OCI-M1 (cell line): ENCODE data around the gene CCDC32.

ENCODE experiments used
- DNase-seq: peaks from one replicate; lab custom pipeline; 2025; lab: John Stamatoyannopoulos, UW

The CCDC32 gene

DNA sequence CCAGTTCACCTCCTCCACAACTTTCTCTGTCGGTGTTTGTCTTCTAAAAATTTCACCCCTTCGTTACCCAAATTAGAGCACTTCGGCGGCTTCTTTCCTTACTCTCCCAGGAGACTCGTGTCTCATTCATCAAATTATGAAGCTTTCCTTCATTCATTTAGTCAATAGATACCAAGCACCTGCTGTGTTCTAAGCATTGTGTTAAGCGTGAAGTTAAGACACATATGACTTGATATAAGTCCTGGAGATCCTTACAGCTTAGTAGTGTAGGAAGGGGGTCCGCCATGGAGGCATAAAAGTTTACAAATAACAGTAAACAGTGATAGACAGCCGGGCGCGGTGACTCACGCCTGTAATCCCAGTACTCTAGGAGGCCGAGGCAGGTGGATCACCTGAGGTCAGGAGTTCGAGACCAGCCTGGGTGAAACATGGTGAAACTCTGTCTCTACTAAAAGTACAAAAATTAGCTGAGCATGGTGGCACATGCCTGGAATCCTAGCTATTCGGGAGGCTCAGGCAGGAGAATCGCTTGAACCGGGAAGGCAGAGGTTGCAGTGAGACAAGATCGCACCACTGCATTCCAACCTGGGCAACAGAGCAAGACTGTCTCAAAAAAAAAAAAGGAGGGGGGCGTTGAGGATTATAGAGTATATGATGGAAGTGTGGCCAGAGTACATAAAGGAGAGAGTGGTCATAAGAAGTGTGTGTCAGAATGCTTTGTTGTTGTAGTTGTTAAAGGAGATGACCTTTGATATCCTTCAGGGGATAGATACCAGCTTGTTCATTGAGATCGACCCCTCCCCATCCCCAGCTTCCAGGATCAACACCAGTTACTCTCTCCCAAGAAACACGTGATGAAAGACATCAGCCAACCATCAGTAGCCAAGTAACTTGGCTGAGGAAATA lies 744 bp upstream of the CCDC32 start:
- no peak for DNase-seq

DNA sequence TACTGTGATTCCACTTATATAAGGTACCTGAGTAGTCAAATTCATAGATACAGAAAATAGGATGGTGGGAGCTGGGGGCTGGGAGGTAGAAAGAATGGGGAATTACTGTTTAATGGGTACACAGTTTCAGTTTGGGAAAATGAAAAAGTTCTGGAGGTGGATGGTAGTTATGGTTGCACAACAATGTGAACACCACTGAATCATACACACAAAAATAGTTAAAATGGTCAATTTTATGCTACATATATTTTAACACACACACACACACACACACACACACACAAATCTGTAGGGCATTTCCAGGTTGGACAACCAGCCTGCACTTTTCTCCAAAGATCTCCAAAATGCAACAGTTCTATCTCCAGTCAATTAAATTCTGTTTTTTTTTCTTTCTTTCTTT lies 1.4 kb downstream of the CCDC32 start:
- DNase-seq, result no peak

DNA sequence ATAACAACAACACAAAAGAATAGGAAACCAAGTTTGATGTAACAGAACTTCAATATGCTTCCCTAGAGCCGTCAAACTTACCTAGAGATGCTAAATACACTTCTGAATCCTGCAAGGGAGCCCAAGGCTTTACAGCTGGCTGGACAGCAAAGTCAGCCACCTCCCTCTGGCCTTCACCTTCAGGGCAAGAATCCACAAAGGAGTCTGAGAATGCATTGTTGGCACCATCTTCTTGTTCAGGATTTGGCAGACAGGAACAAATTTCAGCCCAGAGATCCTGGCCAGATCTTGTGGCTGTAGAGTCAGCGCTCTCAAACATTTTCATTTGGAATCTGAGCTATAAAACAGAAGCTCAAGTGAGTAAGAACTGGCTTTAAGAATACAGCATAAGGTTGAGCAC lies 2.2 kb downstream of the CCDC32 start:
- no peak for DNase-seq

DNA sequence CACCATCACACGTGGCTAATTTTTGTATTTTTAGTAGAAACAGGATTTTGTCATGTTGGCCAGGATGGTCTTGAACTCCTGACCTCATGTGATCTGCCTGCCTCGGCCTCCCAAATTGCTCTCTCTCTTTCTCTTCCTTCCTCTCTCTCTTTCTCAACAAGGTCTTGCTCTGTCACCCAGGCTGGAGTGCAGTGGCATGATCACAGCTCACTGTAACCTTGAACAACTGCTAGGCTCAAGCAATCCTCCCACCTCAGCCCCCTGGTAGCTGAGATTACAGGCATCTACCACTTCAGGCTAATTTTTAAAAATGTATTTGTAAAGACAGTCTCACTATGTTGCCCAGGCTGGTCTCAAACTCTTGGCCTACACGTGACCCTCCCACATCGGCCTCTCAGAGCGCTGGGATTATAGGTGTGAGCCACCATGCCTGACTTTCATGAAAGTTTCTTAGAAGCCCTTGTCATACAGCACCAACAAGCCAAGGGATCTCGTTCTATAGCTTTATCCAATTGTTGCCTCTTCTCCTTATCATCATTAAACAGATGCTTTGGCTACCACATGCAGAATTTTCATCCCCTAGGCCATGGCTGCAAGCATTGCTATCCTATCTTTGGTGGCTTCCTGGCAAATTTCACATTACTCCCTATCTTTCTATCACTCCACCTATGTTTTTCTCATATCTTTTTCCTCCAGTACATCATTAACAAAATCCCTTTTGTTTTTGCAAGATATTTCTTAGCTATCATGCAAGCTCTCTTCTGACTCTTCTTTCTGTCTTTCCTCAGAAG lies 5.7 kb downstream of the CCDC32 start:
- DNase-seq, result peak; percentile 95

DNA sequence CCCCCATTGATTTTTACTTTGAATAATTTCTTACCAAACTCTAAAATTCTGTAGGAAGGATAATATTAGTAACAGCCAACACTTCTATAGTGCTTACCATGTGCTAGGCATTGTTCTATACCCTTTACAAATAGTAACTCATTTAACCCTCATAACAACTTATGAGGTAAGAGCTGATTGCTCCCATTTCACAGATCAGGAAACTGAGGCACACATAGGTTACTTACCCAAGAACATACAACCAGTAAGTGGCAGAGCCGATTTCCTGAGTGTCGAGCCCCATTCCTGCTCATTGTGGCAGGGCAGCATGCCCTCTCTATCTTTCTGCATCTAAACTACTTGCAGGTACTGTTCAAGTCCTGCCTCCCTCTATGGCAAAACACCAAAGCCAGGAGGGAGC lies 9.0 kb downstream of the CCDC32 start:
- DNase-seq, result no peak

DNA sequence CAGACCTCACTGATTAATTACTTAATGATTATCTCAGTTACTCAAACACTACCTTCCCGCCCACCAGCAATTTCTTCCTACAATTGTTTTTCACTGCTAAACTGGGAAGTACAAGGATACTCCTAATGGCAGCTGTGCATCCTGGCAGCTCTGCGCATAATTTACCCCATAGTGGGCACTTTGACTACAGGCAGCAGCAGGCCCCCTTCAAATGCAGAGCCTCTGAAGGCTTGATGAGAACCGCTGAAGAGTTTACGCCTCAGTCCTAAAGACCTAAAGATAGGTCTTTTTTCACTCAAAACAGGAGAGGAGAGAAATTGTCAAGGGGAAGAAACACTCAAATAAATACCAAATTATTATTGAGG lies 10.7 kb downstream of the CCDC32 start:
- no peak for DNase-seq

DNA sequence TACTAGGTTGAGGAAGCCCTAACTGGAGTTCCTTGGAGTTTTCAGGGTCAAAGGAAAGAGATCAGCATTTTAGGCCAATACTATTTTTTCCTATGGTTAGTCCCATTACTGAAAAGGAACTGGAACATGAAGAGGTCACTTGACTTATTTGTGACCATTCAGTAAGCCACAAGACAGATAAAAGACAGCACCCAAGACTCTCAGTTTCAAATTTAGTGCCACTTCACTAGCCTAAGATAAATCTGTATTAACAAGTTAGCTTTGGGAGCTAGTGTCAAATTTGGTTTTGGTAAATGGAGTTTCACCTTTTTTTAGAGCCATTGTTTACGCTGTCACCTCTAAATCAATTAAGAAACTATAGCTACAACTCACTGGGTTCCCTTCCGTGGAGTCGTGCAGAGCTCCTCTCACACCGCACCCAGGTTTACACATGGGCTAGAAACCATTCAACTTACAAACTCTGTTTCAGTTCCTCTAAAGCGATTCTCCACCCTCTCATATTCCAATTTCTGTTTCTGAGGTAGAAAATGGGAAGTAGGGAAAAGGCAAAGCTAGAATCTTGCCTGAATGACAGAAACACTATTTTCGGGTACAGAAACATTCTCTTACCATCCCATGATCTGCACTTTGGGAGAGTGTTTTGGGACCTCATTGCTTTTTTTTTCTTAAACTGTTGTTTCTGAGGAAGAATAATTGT lies 14.4 kb downstream of the CCDC32 start:
- DNase-seq, result no peak

DNA sequence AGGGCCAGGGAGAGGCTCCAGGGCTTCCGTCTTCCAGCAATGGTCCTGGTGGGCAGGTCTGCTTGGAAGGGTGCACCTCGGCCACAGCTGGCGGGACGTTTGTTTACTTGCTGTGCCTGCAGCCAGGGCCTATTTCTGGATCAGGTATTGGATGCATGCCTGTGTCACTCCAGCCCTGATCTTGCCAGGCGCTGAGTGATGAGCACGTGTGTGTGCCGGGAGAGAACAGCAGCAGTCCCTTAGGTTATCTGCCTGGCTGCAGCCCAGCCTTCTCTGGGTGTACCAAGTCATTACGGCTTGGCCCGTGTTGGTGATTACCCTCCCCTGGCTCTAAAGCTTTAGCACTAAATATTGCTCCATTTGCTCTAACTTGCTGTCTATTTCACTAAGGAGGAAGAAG lies 14.9 kb downstream of the CCDC32 start:
- DNase-seq, result no peak

- DNase-seq, result no peak
Observed at GRCh38 chr15:40548610-40549009, 16.2 kb downstream of the CCDC32 start.

- no peak for DNase-seq
Observed at GRCh38 chr15:40545457-40545856, 19.4 kb downstream of the CCDC32 start.

- no peak for DNase-seq
Observed at GRCh38 chr15:40543631-40544294, 21.1 kb downstream of the CCDC32 start.

GRCh38 chr15:40543082-40543481 lies 21.8 kb downstream of the CCDC32 start:
- DNase-seq, result no peak

GRCh38 chr15:40538976-40539375 lies 25.9 kb downstream of the CCDC32 start:
- DNase-seq, result no peak

- no peak for DNase-seq
Observed at GRCh38 chr15:40536501-40536900, 28.3 kb downstream of the CCDC32 start.

GRCh38 chr15:40534371-40534770 lies 30.5 kb downstream of the CCDC32 start:
- DNase-seq, result peak; percentile 46

- no peak for DNase-seq
Observed at GRCh38 chr15:40533763-40534364, 31.0 kb downstream of the CCDC32 start.

GRCh38 chr15:40528801-40529200 lies 36.0 kb downstream of the CCDC32 start:
- DNase-seq, result no peak

DNA sequence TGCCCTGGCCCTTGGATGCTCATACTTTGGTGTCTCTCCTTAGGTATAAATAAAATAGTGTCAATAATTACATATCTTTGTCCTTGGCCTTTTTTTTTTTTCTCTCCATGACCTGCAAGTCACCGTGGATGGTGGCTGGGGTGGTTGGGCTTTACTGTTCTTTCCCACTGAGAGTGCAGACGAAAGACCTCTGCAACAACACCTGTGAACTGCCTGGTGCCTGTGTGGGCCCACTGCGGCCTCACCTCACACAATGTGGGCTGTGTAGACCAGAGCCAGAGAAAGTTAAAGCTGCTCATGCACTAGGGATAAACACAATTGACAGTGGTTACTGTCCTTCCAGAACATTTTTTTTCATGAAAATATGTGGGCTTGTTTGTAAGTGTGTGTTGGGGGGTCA lies 39.0 kb downstream of the CCDC32 start:
- DNase-seq, result no peak

DNA sequence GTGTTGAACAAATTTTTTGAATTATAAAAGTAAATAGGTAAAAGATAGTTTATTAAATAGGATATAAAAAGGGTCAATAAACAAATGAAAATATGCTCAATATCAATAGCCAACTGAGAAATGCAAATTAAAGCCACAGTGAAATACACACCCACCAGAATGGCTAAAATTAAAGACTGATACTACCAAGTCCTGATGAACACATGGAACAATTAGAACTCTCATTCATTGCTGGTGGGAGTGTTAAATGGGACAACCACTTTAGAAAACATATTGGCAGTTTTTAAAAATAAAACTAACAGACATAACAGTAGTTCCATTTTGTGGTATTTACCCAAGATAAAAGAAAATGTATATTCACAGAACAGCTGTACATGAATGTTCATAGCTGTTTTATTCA lies 41.2 kb downstream of the CCDC32 start:
- DNase-seq, result no peak

DNA sequence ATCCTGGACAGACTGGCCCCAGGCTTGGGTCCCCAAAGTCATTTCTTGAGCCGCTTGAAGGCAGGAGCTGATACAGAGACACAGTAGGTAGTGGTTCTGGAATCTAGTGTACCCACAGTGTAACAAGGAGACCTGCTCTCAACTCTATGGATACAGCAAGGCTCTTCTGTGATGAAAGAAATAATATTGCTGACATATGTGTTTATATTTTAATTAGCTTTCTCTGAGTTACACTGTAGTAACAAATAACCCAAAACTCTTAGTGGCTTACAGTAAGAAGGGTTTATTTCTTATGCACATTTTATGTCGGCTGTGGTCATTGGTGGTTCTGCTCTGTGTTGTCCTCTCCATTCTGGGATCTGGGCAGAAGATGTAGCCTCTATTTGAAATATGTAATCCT lies 48.5 kb downstream of the CCDC32 start:
- no peak for DNase-seq

DNA sequence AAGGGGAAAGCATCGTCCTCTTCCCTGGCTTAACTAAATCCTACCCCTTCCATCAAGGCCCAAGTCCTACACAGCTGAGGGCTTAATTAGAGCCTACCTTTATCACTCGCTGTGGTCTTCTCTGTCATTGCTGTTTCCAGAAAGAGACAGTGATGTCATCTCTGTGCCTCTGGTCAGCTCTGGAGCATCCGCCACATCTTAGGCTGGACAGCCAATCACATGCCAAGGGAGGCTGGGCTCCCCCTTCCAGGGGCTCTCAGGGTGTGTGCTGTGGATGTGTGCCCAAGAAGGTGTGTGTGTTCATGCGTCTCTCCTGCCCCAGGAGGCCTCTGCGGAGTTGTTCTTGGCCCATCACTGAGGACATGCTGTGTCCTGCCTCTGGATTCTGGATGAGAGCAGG lies 51.2 kb downstream of the CCDC32 start:
- no peak for DNase-seq

GRCh38 chr15:40512440-40512839 lies 52.4 kb downstream of the CCDC32 start:
- no peak for DNase-seq
